ENCODE measurements around the gene PPP2R2D. TPM values are rescaled to one million over a fixed set of nuclear protein-coding genes. Genes with fewer than 3 reads are reported as not detected.

The PPP2R2D gene
- total RNA-seq, 2 experiments from 2014 or later: 31.6 to 32.3 TPM

DNA sequence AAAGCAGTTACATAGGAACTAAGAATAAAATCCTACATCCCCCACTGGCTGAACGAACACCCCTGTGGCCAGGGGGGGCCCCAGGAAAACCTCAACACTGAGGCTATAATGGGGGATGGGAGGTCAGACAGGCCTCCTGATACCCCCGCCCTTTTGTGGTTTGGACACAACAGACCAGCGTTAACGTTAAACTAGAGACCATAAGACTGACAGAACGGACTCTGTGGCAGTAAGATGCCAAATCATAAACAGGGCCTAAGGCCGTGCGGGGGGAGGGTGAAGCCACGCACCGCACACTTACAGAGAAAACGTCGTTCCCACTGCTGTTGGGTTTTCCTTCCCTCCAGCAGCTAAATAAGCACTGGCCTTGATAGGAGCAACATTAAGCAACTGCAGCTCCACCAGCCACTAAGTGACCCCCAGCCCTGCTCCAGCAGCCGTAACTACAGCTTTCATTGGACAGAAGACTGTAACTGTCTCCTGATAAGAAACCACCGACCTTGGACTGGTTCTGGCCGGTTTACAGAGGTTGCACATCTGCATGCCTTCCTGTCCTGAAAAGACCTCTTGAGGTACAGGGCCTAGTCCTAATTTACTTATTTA, 3.4 kb upstream of the PPP2R2D start:
- TF ChIP-seq, protein P1, sequence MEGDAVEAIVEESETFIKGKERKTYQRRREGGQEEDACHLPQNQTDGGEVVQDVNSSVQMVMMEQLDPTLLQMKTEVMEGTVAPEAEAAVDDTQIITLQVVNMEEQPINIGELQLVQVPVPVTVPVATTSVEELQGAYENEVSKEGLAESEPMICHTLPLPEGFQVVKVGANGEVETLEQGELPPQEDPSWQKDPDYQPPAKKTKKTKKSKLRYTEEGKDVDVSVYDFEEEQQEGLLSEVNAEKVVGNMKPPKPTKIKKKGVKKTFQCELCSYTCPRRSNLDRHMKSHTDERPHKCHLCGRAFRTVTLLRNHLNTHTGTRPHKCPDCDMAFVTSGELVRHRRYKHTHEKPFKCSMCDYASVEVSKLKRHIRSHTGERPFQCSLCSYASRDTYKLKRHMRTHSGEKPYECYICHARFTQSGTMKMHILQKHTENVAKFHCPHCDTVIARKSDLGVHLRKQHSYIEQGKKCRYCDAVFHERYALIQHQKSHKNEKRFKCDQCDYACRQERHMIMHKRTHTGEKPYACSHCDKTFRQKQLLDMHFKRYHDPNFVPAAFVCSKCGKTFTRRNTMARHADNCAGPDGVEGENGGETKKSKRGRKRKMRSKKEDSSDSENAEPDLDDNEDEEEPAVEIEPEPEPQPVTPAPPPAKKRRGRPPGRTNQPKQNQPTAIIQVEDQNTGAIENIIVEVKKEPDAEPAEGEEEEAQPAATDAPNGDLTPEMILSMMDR (IDR thresholded peaks at IDR 0.05): no peak
- no peak overlapping the region for H3K27ac Mint-ChIP-seq
- intact Hi-C loops (cut with micrococcal nuclease): no loop called here

GRCh38 chr10:131898061-131898460, 2.7 kb upstream of the PPP2R2D start:
- H3K36me3 Mint-ChIP-seq (ENCODE audit: low read depth): peaks cover 3% of the 10 kb centered on the region
- peaks cover 36% of the 10 kb centered on the region for H3K4me1 Mint-ChIP-seq (ENCODE audit: low read depth)
- H3K9me3 Mint-ChIP-seq: no peaks in the 10 kb centered on the region
- DNase-seq (no peak), ATAC-seq (no peak)
- CTCF ChIA-PET: interaction anchor here (2.9 to 4.2 kb wide), 2 partner anchors 12 to 125 kb away, joined by 12 to 27 read pairs; no protein-coding TSS in a partner anchor
- POLR2A ChIA-PET: interaction anchor here (0.7 kb wide), 1 partner anchor 10 kb away, joined by 3 read pairs; no protein-coding TSS in a partner anchor
- H3K27ac Mint-ChIP-seq: no peak overlapping the region
- H3K4me3 Mint-ChIP-seq: no peak overlapping the region
- TF ChIP-seq, protein P1 (IDR thresholded peaks at IDR 0.05): no peak
- intact Hi-C loops (cut with micrococcal nuclease): no loop called here
- peaks cover 6% of the 10 kb centered on the region for H3K27me3 Mint-ChIP-seq

More for the DNA sequence above, 3.4 kb upstream of the PPP2R2D start:
- DNase-seq: no peak
- Mint-ChIP-seq H3K4me1 (ENCODE audit: low read depth) (peaks cover 30% of the 10 kb centered on the region), H3K27me3 (peaks cover 6% of the 10 kb centered on the region), H3K36me3 (ENCODE audit: low read depth) (peaks cover 3% of the 10 kb centered on the region), H3K4me3 (no peak overlapping the region), H3K9me3 (no peaks in the 10 kb centered on the region)
- ChIA-PET CTCF (interaction anchor here (0.8 to 4.2 kb wide), 4 partner anchors 11 to 125 kb away, joined by 3 to 27 read pairs (median 12); no protein-coding TSS in a partner anchor), POLR2A (interaction anchor here (1.2 kb wide), 1 partner anchor 29 kb away, joined by 5 read pairs; no protein-coding TSS in a partner anchor)
- no peak for ATAC-seq

- peaks cover 6% of the 10 kb centered on the region for H3K27me3 Mint-ChIP-seq
- peaks cover 41% of the 10 kb centered on the region for H3K4me1 Mint-ChIP-seq (ENCODE audit: low read depth)
- POLR2A ChIA-PET: interaction anchor here (0.7 to 2.3 kb wide), 2 partner anchors 10 to 11 kb away, joined by 3 to 8 read pairs; no protein-coding TSS in a partner anchor
- ATAC-seq (no peak), DNase-seq (no peak)
- CTCF ChIA-PET: interaction anchor here (1.5 to 4.2 kb wide), 3 partner anchors 13 to 124 kb away, joined by 3 to 27 read pairs (median 12); no protein-coding TSS in a partner anchor
- H3K4me3 Mint-ChIP-seq: no peak overlapping the region
- H3K9me3 Mint-ChIP-seq: no peaks in the 10 kb centered on the region
- TF ChIP-seq, protein P1 (IDR thresholded peaks at IDR 0.05): no peak
- H3K36me3 Mint-ChIP-seq (ENCODE audit: low read depth): peaks cover 6% of the 10 kb centered on the region
- no peak overlapping the region for H3K27ac Mint-ChIP-seq
- intact Hi-C loops (cut with micrococcal nuclease): no loop called here
Observed at GRCh38 chr10:131898713-131899112, 2.1 kb upstream of the PPP2R2D start.

- peaks cover 44% of the 10 kb centered on the region for H3K4me1 Mint-ChIP-seq (ENCODE audit: low read depth)
- TF ChIP-seq, protein P1 (IDR thresholded peaks at IDR 0.05): no peak
- intact Hi-C loops (cut with micrococcal nuclease): no loop called here
- ChIA-PET POLR2A (interaction anchor here (1.7 to 2.3 kb wide), 2 partner anchors 10 to 29 kb away, joined by 5 to 8 read pairs; no protein-coding TSS in a partner anchor), CTCF (interaction anchor here (1.0 to 2.9 kb wide), 5 partner anchors 9 to 123 kb away, joined by 3 to 17 read pairs (median 6); no protein-coding TSS in a partner anchor)
- no peak for DNase-seq
- no peak overlapping the region for H3K27ac Mint-ChIP-seq
- H3K36me3 Mint-ChIP-seq (ENCODE audit: low read depth): peaks cover 6% of the 10 kb centered on the region
- no peak for ATAC-seq
- H3K9me3 Mint-ChIP-seq: no peaks in the 10 kb centered on the region
- H3K4me3 Mint-ChIP-seq: peak overlapping the region; percentile 82
- H3K27me3 Mint-ChIP-seq: peaks cover 6% of the 10 kb centered on the region
Observed at GRCh38 chr10:131899116-131899690, 1.6 kb upstream of the PPP2R2D start.

Measured in activated CD8-positive, alpha-beta T cell treated with anti-CD3 and anti-CD28 coated beads for 36 hours (primary cell).